Measurements from ENCODE around the gene LDAH. TPM values are rescaled to one million over a fixed set of nuclear protein-coding genes. Genes with fewer than 3 reads are reported as not detected.

The LDAH gene
- total RNA-seq, 1 donor from 2014 or later = 34.7 TPM

GRCh38 chr2:20652673-20653575, 170.0 kb downstream of the LDAH start:
- intact Hi-C loops (cut with micrococcal nuclease) = loop anchor here (5.0 to 10.0 kb wide), 3 partner anchors 76 to 601 kb away; partner anchors contain the start of genes LAPTM4A and SDC1
- no peak overlapping the region for H3K4me3 Mint-ChIP-seq

DNA sequence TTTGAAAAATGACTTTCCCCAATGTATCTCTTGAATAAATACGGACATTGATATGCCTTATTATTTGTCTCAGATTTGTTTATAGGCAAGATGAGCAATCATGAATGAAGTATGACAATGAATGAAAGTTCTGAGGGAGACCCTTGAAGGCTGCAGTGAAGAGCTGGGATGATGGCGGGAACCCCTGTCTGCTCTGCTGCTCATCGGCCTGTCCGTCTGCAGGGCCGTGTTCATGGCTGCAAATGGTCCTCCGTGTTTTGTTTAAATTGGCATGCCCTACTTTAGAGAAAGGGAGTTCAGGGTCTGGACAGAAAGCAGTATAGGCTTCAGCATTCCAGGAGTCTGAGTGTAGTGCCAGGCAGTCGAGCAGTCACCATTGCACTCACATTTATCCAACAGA, 170.8 kb downstream of the LDAH start:
- H3K9me3 Mint-ChIP-seq = no peaks in the 10 kb centered on the region
- peaks cover 8% of the 10 kb centered on the region for H3K27me3 Mint-ChIP-seq (ENCODE audit: insufficient read depth)
- DNase-seq (ENCODE audit: low spot score) = no peak
- H3K36me3 Mint-ChIP-seq (ENCODE audit: low read depth) = no peaks in the 10 kb centered on the region
- peaks cover 22% of the 10 kb centered on the region for H3K4me1 Mint-ChIP-seq (ENCODE audit: low read depth)
- H3K4me3 Mint-ChIP-seq = peak overlapping the region; percentile 86
- intact Hi-C loops (cut with micrococcal nuclease) = loop anchor here (5.0 to 10.0 kb wide), 3 partner anchors 75 to 600 kb away; partner anchors contain the start of genes LAPTM4A and SDC1
- H3K27ac Mint-ChIP-seq = no peak overlapping the region

More at GRCh38 chr2:20652673-20653575, 170.0 kb downstream of the LDAH start:
- Mint-ChIP-seq H3K4me1 (ENCODE audit: low read depth) (peaks cover 22% of the 10 kb centered on the region), H3K27me3 (ENCODE audit: insufficient read depth) (peaks cover 11% of the 10 kb centered on the region), H3K36me3 (ENCODE audit: low read depth) (no peaks in the 10 kb centered on the region), H3K27ac (no peak overlapping the region), H3K9me3 (no peaks in the 10 kb centered on the region)
- no peak for DNase-seq (ENCODE audit: low spot score)

DNA sequence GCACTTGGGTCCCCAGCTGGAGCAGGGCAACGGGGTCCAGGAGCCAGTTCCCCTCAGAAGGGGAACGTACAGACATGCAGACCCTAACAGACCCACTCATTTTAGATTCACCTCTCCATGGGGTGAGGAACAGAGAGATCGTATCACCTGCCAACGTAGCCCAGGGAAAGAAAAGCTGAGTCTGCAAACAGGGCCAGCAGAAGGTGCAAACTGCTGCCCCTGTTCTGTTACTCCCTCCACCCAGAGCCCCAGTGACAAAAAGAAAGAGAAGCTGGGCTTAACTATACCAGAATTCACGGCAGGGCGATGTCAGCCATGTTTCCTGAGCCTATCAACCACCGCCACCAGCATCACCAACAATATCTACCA, 171.2 kb downstream of the LDAH start:
- intact Hi-C loops (cut with micrococcal nuclease) = loop anchor here (1.0 to 10.0 kb wide), 11 partner anchors 14 to 1303 kb away; partner anchors contain the start of genes LAPTM4A, RHOB and SDC1
- H3K9me3 Mint-ChIP-seq = no peaks in the 10 kb centered on the region
- peaks cover 6% of the 10 kb centered on the region for H3K27me3 Mint-ChIP-seq (ENCODE audit: insufficient read depth)
- no peak for DNase-seq (ENCODE audit: low spot score)
- H3K27ac Mint-ChIP-seq = peak overlapping the region; percentile 92
- H3K4me3 Mint-ChIP-seq = peak overlapping the region; percentile 86
- H3K36me3 Mint-ChIP-seq (ENCODE audit: low read depth) = no peaks in the 10 kb centered on the region
- peaks cover 22% of the 10 kb centered on the region for H3K4me1 Mint-ChIP-seq (ENCODE audit: low read depth)

GRCh38 chr2:20650877-20651730, 171.8 kb downstream of the LDAH start, which contains the start of gene HS1BP3:
HS1BP3 (minus strand) TSS chr2:20651098; CDS start chr2:20651063, 35 bp downstream.
- Mint-ChIP-seq H3K36me3 (ENCODE audit: low read depth) (no peaks in the 10 kb centered on the region), H3K27me3 (ENCODE audit: insufficient read depth) (peaks cover 6% of the 10 kb centered on the region), H3K27ac (peak within 1 kb of the TSS; percentile 92), H3K9me3 (no peaks in the 10 kb centered on the region), H3K4me3 (peak within 1 kb of the TSS; percentile 88), H3K4me1 (ENCODE audit: low read depth) (peaks cover 22% of the 10 kb centered on the region)
- peak; percentile 91 for DNase-seq (ENCODE audit: low spot score)
- intact Hi-C loops (cut with micrococcal nuclease) = loop anchor here (1.0 to 10.0 kb wide), 11 partner anchors 14 to 1302 kb away; partner anchors contain the start of genes LAPTM4A, RHOB and SDC1

GRCh38 chr2:20650393-20650876, 172.5 kb downstream of the LDAH start:
- intact Hi-C loops (cut with micrococcal nuclease) = loop anchor here (2.0 to 10.0 kb wide), 5 partner anchors 73 to 1302 kb away; partner anchors contain the start of genes LAPTM4A and SDC1
- H3K27me3 Mint-ChIP-seq (ENCODE audit: insufficient read depth) = peaks cover 6% of the 10 kb centered on the region
- DNase-seq (ENCODE audit: low spot score) = peak; percentile 33
- peaks cover 22% of the 10 kb centered on the region for H3K4me1 Mint-ChIP-seq (ENCODE audit: low read depth)
- H3K27ac Mint-ChIP-seq = peak overlapping the region; percentile 72
- H3K4me3 Mint-ChIP-seq = peak overlapping the region; percentile 88
- H3K9me3 Mint-ChIP-seq = no peaks in the 10 kb centered on the region
- no peaks in the 10 kb centered on the region for H3K36me3 Mint-ChIP-seq (ENCODE audit: low read depth)

DNA sequence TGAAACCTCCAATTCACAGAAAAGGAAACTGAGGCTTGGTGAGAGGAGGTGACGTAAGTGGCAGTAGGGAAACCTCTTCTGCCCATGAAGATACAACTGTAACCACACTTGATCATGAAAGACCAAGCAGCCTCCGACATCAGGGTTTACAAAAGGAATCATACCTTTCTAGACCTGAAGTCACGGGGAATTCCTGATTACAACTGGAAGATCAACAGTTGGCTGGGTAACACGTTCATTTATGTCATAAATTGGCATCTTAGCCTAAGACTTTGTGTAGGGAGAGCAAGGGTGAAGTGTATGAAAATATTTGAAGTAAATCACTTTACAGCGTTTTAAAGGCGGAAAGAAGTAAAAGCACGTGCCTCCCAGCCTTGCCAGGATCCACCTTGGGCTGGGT, 172.9 kb downstream of the LDAH start:
- intact Hi-C loops (cut with micrococcal nuclease) = loop anchor here (2.0 to 10.0 kb wide), 5 partner anchors 73 to 1301 kb away; partner anchors contain the start of genes LAPTM4A and SDC1
- Mint-ChIP-seq H3K36me3 (ENCODE audit: low read depth) (peaks cover under 1% of the 10 kb centered on the region), H3K4me3 (peak overlapping the region; percentile 88), H3K27me3 (ENCODE audit: insufficient read depth) (peaks cover 6% of the 10 kb centered on the region), H3K4me1 (ENCODE audit: low read depth) (peaks cover 22% of the 10 kb centered on the region), H3K27ac (peak overlapping the region; percentile 31), H3K9me3 (no peaks in the 10 kb centered on the region)
- no peak for DNase-seq (ENCODE audit: low spot score)

DNA sequence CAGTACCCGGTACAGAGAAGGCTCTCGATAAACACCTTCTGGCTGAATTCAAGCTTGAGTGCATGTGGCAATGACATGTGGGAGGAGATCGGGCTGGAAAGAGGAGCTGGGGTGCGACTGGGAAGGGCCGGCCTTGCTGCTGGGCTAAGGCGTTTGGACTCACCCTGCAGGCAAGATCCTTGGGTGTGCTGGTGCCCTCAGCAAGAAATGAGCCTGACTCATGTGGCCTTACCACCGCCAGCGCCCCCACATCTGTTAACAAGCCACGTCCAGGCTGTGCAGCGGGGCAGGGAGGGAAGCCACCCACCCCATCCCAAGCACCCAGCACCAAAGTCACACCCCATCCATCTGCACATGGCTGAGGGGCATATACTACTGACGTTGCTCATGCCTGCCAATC, 173.3 kb downstream of the LDAH start:
- peak overlapping the region; percentile 88 for H3K4me3 Mint-ChIP-seq
- peaks cover 4% of the 10 kb centered on the region for H3K27me3 Mint-ChIP-seq (ENCODE audit: insufficient read depth)
- no peak for DNase-seq (ENCODE audit: low spot score)
- peaks cover 22% of the 10 kb centered on the region for H3K4me1 Mint-ChIP-seq (ENCODE audit: low read depth)
- intact Hi-C loops (cut with micrococcal nuclease) = no loop called here
- peaks cover 3% of the 10 kb centered on the region for H3K36me3 Mint-ChIP-seq (ENCODE audit: low read depth)
- H3K27ac Mint-ChIP-seq = no peak overlapping the region
- H3K9me3 Mint-ChIP-seq = no peaks in the 10 kb centered on the region

- peaks cover 2% of the 10 kb centered on the region for H3K27me3 Mint-ChIP-seq (ENCODE audit: insufficient read depth)
- H3K4me3 Mint-ChIP-seq = no peak overlapping the region
- H3K4me1 Mint-ChIP-seq (ENCODE audit: low read depth) = peaks cover 22% of the 10 kb centered on the region
- no peaks in the 10 kb centered on the region for H3K9me3 Mint-ChIP-seq
- intact Hi-C loops (cut with micrococcal nuclease) = no loop called here
- peaks cover 5% of the 10 kb centered on the region for H3K36me3 Mint-ChIP-seq (ENCODE audit: low read depth)
- DNase-seq (ENCODE audit: low spot score) = no peak
- H3K27ac Mint-ChIP-seq = no peak overlapping the region
These were observed 174.1 kb downstream of the LDAH start for GRCh38 chr2:20648831-20649230.

- H3K36me3 Mint-ChIP-seq (ENCODE audit: low read depth) = peaks cover 5% of the 10 kb centered on the region
- no peak overlapping the region for H3K4me3 Mint-ChIP-seq
- no peak overlapping the region for H3K27ac Mint-ChIP-seq
- H3K27me3 Mint-ChIP-seq (ENCODE audit: insufficient read depth) = peaks cover 2% of the 10 kb centered on the region
- peaks cover 22% of the 10 kb centered on the region for H3K4me1 Mint-ChIP-seq (ENCODE audit: low read depth)
- intact Hi-C loops (cut with micrococcal nuclease) = no loop called here
- no peak for DNase-seq (ENCODE audit: low spot score)
- no peaks in the 10 kb centered on the region for H3K9me3 Mint-ChIP-seq
These were observed 174.7 kb downstream of the LDAH start for GRCh38 chr2:20648206-20648605.

GRCh38 chr2:20647738-20648137, 175.2 kb downstream of the LDAH start:
- Mint-ChIP-seq H3K4me1 (ENCODE audit: low read depth) (peaks cover 22% of the 10 kb centered on the region), H3K36me3 (ENCODE audit: low read depth) (peaks cover 5% of the 10 kb centered on the region)
- intact Hi-C loops (cut with micrococcal nuclease) = no loop called here

GRCh38 chr2:20647211-20647610, 175.7 kb downstream of the LDAH start:
- peaks cover 2% of the 10 kb centered on the region for H3K27me3 Mint-ChIP-seq (ENCODE audit: insufficient read depth)
- H3K36me3 Mint-ChIP-seq (ENCODE audit: low read depth) = peaks cover 5% of the 10 kb centered on the region
- peaks cover 22% of the 10 kb centered on the region for H3K4me1 Mint-ChIP-seq (ENCODE audit: low read depth)
- no peaks in the 10 kb centered on the region for H3K9me3 Mint-ChIP-seq
- intact Hi-C loops (cut with micrococcal nuclease) = no loop called here
- no peak for DNase-seq (ENCODE audit: low spot score)
- no peak overlapping the region for H3K4me3 Mint-ChIP-seq
- H3K27ac Mint-ChIP-seq = no peak overlapping the region

More at GRCh38 chr2:20647738-20648137, 175.2 kb downstream of the LDAH start:
- Mint-ChIP-seq H3K27ac (no peak overlapping the region), H3K9me3 (no peaks in the 10 kb centered on the region), H3K27me3 (ENCODE audit: insufficient read depth) (peaks cover 2% of the 10 kb centered on the region), H3K4me3 (no peak overlapping the region)
- no peak for DNase-seq (ENCODE audit: low spot score)

GRCh38 chr2:20646446-20646845, 176.5 kb downstream of the LDAH start:
- Mint-ChIP-seq H3K27ac (no peak overlapping the region), H3K27me3 (ENCODE audit: insufficient read depth) (peaks cover 2% of the 10 kb centered on the region), H3K9me3 (no peaks in the 10 kb centered on the region), H3K36me3 (ENCODE audit: low read depth) (peaks cover 5% of the 10 kb centered on the region), H3K4me1 (ENCODE audit: low read depth) (peaks cover 20% of the 10 kb centered on the region), H3K4me3 (no peak overlapping the region)
- no peak for DNase-seq (ENCODE audit: low spot score)
- intact Hi-C loops (cut with micrococcal nuclease) = no loop called here

All from activated T-helper 1 cell treated with anti-CD3 and anti-CD28 coated beads, Interleukin-12 subunit alpha, Interleukin-12 subunit beta, Interleukin-2, Interleukin-4 antibody, amounts not matched to agents 30 ng/mL and 10 ng/mL and 1 ng/mL, durations not matched to agents 14 hours and 24 hours and 36 hours (primary cell).